ENCODE measurements around the gene LRGUK. TPM values are rescaled to one million over a fixed set of nuclear protein-coding genes. Genes with fewer than 3 reads are reported as not detected.
"Not testable (repeated sequence)": the region's sequence is repeated elsewhere in the genome, so short reads cannot be mapped to it uniquely, and the experiment has no call there.

Gene LRGUK
- total and polyA plus RNA-seq, 2 donors from 2014 or later: 0.19 to 3.8 TPM

DNA sequence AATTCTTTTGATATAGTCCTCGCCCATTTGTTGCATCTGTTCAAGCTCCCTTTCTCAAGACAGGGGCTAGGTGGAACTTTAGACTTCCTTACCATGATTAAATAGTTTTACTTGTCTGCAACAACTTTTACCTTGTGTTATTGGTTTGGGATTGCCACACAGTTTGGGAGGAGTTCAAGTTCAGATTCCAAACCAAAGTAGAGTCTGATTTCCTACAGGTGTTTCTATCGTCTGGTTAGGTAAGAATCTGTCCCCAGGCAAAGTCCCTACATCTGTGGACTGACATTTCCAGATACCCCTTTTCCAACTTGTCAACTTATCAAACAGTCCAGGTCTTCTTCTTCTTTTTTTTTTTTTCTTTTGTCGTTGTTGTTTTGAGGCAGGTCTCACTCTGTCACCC lies 93.1 kb downstream of the LRGUK start:
- TF ChIP-seq, protein P1, sequence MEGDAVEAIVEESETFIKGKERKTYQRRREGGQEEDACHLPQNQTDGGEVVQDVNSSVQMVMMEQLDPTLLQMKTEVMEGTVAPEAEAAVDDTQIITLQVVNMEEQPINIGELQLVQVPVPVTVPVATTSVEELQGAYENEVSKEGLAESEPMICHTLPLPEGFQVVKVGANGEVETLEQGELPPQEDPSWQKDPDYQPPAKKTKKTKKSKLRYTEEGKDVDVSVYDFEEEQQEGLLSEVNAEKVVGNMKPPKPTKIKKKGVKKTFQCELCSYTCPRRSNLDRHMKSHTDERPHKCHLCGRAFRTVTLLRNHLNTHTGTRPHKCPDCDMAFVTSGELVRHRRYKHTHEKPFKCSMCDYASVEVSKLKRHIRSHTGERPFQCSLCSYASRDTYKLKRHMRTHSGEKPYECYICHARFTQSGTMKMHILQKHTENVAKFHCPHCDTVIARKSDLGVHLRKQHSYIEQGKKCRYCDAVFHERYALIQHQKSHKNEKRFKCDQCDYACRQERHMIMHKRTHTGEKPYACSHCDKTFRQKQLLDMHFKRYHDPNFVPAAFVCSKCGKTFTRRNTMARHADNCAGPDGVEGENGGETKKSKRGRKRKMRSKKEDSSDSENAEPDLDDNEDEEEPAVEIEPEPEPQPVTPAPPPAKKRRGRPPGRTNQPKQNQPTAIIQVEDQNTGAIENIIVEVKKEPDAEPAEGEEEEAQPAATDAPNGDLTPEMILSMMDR (IDR thresholded peaks at IDR 0.05; ENCODE audit: borderline replicate concordance, extremely low read depth, insufficient read depth): no peak
- DNase-seq (no peak), FAIRE-seq (no peak)
- H3K9ac ChIP-seq (ENCODE audit: low read length in 3 of 3): no peak overlapping the region
- no peaks in the 10 kb centered on the region for H3K4me1 ChIP-seq (ENCODE audit: control insufficient read depth in 2 of 3, insufficient read depth in 2 of 3, low read depth in 1 of 3, low read length in 3 of 3)
- no peaks in the 10 kb centered on the region for H3K27me3 ChIP-seq (ENCODE audit: control insufficient read depth, insufficient read depth, low read length)
- no peak overlapping the region for H3K4me3 ChIP-seq (ENCODE audit: low read length in 3 of 3)
- no peaks in the 10 kb centered on the region for H3K36me3 ChIP-seq (ENCODE audit: control insufficient read depth in 2 of 3, insufficient read depth in 3 of 3, low read length in 3 of 3)
- no peaks in the 10 kb centered on the region for H3K9me3 ChIP-seq (ENCODE audit: control insufficient read depth in 2 of 3, insufficient read depth in 1 of 3, low read length in 3 of 3)
- H3K27ac ChIP-seq (ENCODE audit: low read depth in 2 of 2, low read length in 2 of 2): no peak overlapping the region
- intact Hi-C loops (cut with DNase I): no loop called here

DNA sequence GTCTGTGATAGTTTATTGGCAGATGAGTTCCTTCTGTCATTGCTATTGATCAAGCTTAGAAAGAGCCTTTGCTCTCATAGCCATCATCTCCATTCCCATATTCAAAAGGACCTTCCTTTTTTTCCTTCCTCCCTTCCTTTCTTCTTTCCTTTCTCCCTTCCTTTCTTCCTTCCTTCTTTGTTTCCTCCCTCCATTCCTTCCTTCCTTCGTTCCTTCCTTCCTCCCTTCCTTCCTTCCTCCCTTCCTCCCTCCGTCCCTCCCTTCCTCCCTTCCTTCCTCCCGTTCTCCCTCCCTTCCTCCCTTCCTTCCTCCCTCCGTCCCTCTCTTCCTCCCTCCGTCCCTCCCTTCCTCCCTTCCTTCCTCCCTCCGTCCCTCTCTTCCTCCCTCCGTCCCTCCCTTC lies 104.2 kb downstream of the LRGUK start:
- H3K9me3 ChIP-seq (ENCODE audit: control insufficient read depth in 2 of 3, insufficient read depth in 1 of 3, low read length in 3 of 3): not testable (repeated sequence)

DNA sequence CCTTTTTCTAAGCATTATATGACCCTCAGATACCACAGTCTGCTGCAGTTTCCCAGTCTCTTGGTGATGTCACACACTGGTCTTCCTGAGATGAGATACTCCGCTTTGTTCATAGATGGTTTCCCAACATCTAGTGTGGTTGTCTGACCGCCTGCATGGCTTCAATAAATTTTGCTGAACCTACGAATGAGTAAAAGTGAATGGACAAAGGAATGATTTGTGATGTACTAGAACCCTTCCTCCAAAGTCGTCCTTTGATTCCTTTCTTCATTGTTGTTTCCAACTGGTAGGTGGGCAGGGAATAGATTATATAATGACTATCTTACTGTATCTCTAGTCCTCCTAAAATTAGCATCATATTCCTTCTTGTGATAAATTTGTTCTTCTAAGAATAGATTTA lies 107.1 kb downstream of the LRGUK start:
- TF ChIP-seq, protein P1 (IDR thresholded peaks at IDR 0.05; ENCODE audit: borderline replicate concordance, extremely low read depth, insufficient read depth): no peak
- H3K9me3 ChIP-seq (ENCODE audit: control insufficient read depth in 2 of 3, insufficient read depth in 1 of 3, low read length in 3 of 3): peaks cover 0 to 3% (median 0%) of the 10 kb centered on the region in 3 donors
- H3K4me3 ChIP-seq (ENCODE audit: low read length in 3 of 3): no peak overlapping the region
- intact Hi-C loops (cut with DNase I): no loop called here
- no peak overlapping the region for H3K9ac ChIP-seq (ENCODE audit: low read length in 3 of 3)
- FAIRE-seq (no peak), DNase-seq (no peak)
- H3K27me3 ChIP-seq (ENCODE audit: control insufficient read depth, insufficient read depth, low read length): no peaks in the 10 kb centered on the region
- no peaks in the 10 kb centered on the region for H3K4me1 ChIP-seq (ENCODE audit: control insufficient read depth in 2 of 3, insufficient read depth in 2 of 3, low read depth in 1 of 3, low read length in 3 of 3)
- no peaks in the 10 kb centered on the region for H3K36me3 ChIP-seq (ENCODE audit: control insufficient read depth in 2 of 3, insufficient read depth in 3 of 3, low read length in 3 of 3)
- no peak overlapping the region for H3K27ac ChIP-seq (ENCODE audit: low read depth in 2 of 2, low read length in 2 of 2)

More for the DNA sequence above, 104.2 kb downstream of the LRGUK start:
- intact Hi-C loops (cut with DNase I); H3K27me3 ChIP-seq (ENCODE audit: control insufficient read depth, insufficient read depth, low read length); H3K9ac ChIP-seq (ENCODE audit: low read length in 3 of 3); H3K4me3 ChIP-seq (ENCODE audit: low read length in 3 of 3); DNase-seq; FAIRE-seq; H3K4me1 ChIP-seq (ENCODE audit: control insufficient read depth in 2 of 3, insufficient read depth in 2 of 3, low read depth in 1 of 3, low read length in 3 of 3); H3K27ac ChIP-seq (ENCODE audit: low read depth in 2 of 2, low read length in 2 of 2); H3K36me3 ChIP-seq (ENCODE audit: control insufficient read depth in 2 of 3, insufficient read depth in 3 of 3, low read length in 3 of 3): not testable (repeated sequence)

DNA sequence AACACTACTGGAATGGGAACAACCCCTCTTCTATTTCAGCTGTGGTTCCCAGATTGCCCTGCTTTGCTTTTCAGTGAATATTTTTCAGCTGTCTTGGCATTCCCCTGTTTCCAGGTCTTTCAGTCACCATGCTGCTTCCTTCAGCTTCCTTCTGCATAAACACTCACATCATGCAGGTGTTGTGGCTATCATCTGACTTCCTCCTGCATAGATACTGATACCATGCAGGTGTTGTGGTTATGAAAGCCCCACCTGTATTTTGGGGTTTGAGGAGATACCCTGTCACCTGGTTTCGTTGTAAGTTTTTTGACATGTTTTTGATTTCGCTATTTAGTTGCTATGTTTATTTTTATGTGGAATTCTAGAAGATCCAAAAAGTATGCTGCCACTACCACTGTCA lies 118.1 kb downstream of the LRGUK start:
- Histone ChIP-seq H3K4me1 (ENCODE audit: control insufficient read depth in 2 of 3, insufficient read depth in 2 of 3, low read depth in 1 of 3, low read length in 3 of 3) (no peaks in the 10 kb centered on the region), H3K9me3 (ENCODE audit: control insufficient read depth in 2 of 3, insufficient read depth in 1 of 3, low read length in 3 of 3) (no peaks in the 10 kb centered on the region), H3K4me3 (ENCODE audit: low read length in 3 of 3) (no peak overlapping the region), H3K36me3 (ENCODE audit: control insufficient read depth in 2 of 3, insufficient read depth in 3 of 3, low read length in 3 of 3) (no peaks in the 10 kb centered on the region), H3K27me3 (ENCODE audit: control insufficient read depth, insufficient read depth, low read length) (no peaks in the 10 kb centered on the region), H3K9ac (ENCODE audit: low read length in 3 of 3) (no peak overlapping the region), H3K27ac (ENCODE audit: low read depth in 2 of 2, low read length in 2 of 2) (no peak overlapping the region)
- TF ChIP-seq, protein P1 (IDR thresholded peaks at IDR 0.05; ENCODE audit: borderline replicate concordance, extremely low read depth, insufficient read depth): no peak
- intact Hi-C loops (cut with DNase I): no loop called here
- FAIRE-seq (no peak), DNase-seq (no peak)

Data from kidney (tissue), 14 donors.